ENCODE data around the gene PARP4. TPM values are rescaled to one million over a fixed set of nuclear protein-coding genes. Genes with fewer than 3 reads are reported as not detected.
"Not testable (repeated sequence)": the region's sequence is repeated elsewhere in the genome, so short reads cannot be mapped to it uniquely, and the experiment has no call there.

PARP4 gene
- total and polyA plus RNA-seq, 2 experiments from 2014 or later, result 20.4 to 37.8 TPM

DNA sequence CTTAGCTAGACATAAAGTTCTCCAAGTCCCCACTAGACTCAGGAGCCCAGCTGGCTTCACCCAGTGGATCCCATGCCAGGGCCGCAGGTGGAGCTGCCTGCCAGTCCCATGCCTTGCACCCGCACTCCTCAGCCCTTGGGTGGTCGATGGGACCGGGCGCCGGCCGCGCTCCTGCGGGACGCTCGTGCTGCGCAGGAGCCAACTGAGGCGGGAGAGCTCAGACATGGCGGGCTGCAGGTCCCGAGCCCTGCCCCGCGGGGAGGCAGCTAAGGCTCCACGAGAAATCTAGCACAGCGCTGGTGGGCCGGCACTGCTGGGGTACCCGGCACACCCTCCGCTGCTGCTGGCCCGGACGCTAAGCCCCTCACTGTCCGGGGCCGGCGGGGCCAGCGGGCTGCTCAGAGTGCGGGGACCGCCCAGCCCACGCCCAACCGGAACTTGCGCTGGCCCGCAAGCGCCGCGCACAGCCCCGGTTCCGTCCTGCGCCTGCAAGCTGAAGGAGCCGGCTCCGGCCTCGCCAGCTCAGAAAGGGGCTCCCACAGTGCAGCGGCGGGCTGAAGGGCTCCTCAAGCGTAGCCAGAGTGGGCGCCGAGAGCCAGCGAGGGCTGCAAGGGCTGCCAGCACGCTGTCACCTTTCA lies 5.8 kb downstream of the PARP4 start:
- peaks cover 14% of the 10 kb centered on the region for H3K4me1 ChIP-seq (ENCODE audit: low read depth)
- H3K36me3 ChIP-seq, result no peaks in the 10 kb centered on the region
- H3K27me3 ChIP-seq, result no peaks in the 10 kb centered on the region
- no peak overlapping the region for H3K4me3 ChIP-seq
- TF ChIP-seq, protein P1, sequence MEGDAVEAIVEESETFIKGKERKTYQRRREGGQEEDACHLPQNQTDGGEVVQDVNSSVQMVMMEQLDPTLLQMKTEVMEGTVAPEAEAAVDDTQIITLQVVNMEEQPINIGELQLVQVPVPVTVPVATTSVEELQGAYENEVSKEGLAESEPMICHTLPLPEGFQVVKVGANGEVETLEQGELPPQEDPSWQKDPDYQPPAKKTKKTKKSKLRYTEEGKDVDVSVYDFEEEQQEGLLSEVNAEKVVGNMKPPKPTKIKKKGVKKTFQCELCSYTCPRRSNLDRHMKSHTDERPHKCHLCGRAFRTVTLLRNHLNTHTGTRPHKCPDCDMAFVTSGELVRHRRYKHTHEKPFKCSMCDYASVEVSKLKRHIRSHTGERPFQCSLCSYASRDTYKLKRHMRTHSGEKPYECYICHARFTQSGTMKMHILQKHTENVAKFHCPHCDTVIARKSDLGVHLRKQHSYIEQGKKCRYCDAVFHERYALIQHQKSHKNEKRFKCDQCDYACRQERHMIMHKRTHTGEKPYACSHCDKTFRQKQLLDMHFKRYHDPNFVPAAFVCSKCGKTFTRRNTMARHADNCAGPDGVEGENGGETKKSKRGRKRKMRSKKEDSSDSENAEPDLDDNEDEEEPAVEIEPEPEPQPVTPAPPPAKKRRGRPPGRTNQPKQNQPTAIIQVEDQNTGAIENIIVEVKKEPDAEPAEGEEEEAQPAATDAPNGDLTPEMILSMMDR (IDR thresholded peaks at IDR 0.05; ENCODE audit: low read depth, low read length), result no peak
- H3K9me3 ChIP-seq (ENCODE audit: low read depth), result no peaks in the 10 kb centered on the region
- DNase-seq (ENCODE audit: low read depth in 1 of 2, low spot score in 1 of 2), result no peak
- H3K27ac ChIP-seq, result no peak overlapping the region

DNA sequence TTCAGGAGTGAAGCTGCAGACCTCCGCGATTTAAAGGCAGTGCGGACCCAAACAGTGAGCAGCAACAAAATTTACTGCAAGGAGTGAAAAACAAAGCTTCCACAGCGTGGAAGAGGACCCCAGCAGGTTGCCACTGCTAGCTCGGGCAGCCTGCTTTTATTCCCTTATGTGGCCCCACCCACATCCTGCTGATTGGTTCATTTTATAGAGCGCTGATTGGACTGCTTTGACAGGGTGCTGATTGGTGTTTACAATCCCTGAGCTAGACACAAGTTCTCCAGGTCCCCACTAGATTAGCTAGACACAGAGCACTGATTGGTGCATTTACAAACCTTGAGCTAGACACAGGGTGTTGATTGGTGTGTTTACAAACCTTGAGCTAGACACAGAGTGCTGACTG lies 6.3 kb downstream of the PARP4 start:
- DNase-seq (ENCODE audit: low read depth in 1 of 2, low spot score in 1 of 2); H3K9me3 ChIP-seq (ENCODE audit: low read depth); H3K36me3 ChIP-seq; H3K27me3 ChIP-seq; H3K27ac ChIP-seq; H3K4me3 ChIP-seq: not testable (repeated sequence)
- peaks cover 11% of the 10 kb centered on the region for H3K4me1 ChIP-seq (ENCODE audit: low read depth)

DNA sequence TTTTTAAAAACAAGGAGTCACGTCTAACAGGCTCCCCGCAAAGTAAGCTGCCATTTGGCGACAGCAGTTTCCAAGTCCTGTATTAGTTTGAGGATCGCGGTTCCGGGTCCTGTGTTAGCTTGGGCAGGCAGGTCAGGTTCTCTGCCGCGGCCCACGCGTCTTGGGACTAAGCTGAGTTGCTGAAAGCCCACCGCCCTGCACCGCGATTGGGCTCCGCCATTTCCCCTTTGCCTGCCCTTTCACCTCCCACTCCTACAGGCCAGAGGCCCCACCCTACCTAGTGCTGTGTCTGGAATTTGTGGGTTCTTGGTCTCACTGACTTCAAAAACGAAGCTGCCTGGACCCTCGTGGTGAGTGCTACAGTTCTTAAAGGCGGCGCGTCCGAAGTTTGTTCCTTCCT lies 6.8 kb downstream of the PARP4 start:
- TF ChIP-seq, protein P1 (IDR thresholded peaks at IDR 0.05; ENCODE audit: low read depth, low read length), result no peak
- Histone ChIP-seq H3K27me3 (no peaks in the 10 kb centered on the region), H3K36me3 (peaks cover 4% of the 10 kb centered on the region), H3K4me3 (no peak overlapping the region), H3K4me1 (ENCODE audit: low read depth) (peaks cover 9% of the 10 kb centered on the region), H3K27ac (no peak overlapping the region), H3K9me3 (ENCODE audit: low read depth) (no peaks in the 10 kb centered on the region)
- DNase-seq (ENCODE audit: low read depth in 1 of 2, low spot score in 1 of 2), result no peak

DNA sequence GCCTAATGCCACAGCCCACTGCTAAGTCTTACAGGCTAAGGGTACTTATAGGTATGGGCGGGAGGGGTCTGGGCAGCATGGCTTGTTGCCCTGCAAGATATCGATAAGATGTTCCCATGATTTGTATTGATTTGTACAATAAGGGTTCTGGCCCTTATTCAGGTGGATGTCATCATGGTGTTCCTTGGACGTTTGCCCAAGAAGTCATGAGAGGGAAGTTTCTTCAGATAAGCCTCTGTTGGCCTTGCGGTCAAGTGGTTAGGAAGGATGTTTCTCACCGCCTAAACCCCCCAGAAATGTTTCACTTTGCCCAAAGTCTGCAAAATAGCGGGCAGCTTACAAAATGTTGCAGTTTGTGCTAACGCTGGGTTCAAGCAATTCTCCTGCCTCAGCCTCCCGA lies 7.3 kb downstream of the PARP4 start:
- H3K9me3 ChIP-seq (ENCODE audit: low read depth), result no peaks in the 10 kb centered on the region
- peaks cover 9% of the 10 kb centered on the region for H3K4me1 ChIP-seq (ENCODE audit: low read depth)
- TF ChIP-seq, protein P1 (IDR thresholded peaks at IDR 0.05; ENCODE audit: low read depth, low read length), result no peak
- H3K27ac ChIP-seq, result no peak overlapping the region
- peaks cover 4% of the 10 kb centered on the region for H3K36me3 ChIP-seq
- no peak overlapping the region for H3K4me3 ChIP-seq
- H3K27me3 ChIP-seq, result no peaks in the 10 kb centered on the region
- DNase-seq (ENCODE audit: low read depth in 1 of 2, low spot score in 1 of 2), result peak in 1 of 2 donors; percentile 83

DNA sequence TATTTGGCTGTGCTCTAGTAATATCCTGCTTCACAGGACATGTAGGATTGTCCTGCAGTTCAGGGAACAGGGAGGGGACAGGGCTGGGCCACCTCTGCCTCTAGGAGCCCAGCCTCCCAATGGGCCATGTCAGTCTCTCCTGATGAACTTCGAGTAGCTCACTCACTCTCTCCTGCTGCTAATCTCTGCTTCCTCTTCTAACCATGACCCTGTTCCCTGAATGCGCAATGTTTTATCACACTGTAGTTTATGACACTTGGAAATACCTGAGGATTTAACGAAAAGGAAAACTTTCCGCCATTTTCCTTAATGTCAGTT lies 9.2 kb downstream of the PARP4 start:
- Histone ChIP-seq H3K4me1 (ENCODE audit: low read depth) (peaks cover 9% of the 10 kb centered on the region), H3K27ac (peak overlapping the region; percentile 38), H3K27me3 (no peaks in the 10 kb centered on the region), H3K4me3 (no peak overlapping the region), H3K9me3 (ENCODE audit: low read depth) (no peaks in the 10 kb centered on the region), H3K36me3 (peaks cover 4% of the 10 kb centered on the region)
- DNase-seq (ENCODE audit: low read depth in 1 of 2, low spot score in 1 of 2), result peak in 1 of 2 donors; percentile 5
- TF ChIP-seq, protein P1 (IDR thresholded peaks at IDR 0.05; ENCODE audit: low read depth, low read length), result no peak

DNA sequence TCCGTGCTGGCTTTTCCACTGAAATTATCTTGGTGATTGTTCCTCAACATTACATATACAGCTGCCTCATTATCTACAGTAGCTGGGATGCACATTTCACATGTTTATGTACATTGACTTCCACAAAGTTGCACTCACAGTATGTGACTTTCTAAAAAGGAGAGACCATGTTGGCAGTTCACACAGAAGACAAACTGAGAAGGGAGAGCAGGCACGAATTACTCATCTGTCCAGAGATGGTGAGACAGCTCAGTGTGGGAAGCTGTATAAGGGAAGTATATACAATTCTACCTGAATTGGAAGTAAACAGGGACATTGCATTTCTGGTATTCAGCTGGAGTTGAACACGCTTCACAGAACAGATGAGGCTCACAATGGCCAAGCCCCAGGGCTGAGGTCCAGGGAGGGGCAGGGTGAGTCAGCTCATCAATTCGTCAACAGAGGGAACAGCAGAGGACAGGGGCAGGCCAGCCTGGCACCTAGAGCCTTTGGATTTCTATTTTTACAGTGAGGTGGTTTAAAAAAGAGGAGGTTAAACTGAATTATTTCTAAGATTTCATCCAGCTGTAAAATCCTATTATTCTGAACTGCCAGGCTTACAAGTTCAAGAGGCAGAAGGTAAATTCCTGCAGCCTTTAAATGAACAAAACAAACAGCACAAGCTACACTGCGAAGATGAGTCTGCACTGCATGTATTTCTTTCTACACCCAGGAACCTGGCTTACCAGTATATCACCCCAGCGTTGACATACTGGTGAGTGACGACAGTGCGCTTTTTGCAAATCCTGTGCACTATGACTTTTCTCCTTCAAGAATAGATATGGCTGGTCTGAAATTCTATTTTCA lies 9.8 kb downstream of the PARP4 start:
- DNase-seq (ENCODE audit: low read depth in 1 of 2, low spot score in 1 of 2), result peak in 1 of 2 donors; percentile 43
- Histone ChIP-seq H3K4me3 (no peak overlapping the region), H3K27me3 (no peaks in the 10 kb centered on the region), H3K36me3 (peaks cover 8% of the 10 kb centered on the region), H3K9me3 (ENCODE audit: low read depth) (no peaks in the 10 kb centered on the region), H3K4me1 (ENCODE audit: low read depth) (peaks cover 9% of the 10 kb centered on the region), H3K27ac (peak overlapping the region; percentile 38)
- TF ChIP-seq, protein P1 (IDR thresholded peaks at IDR 0.05; ENCODE audit: low read depth, low read length), result no peak

Data from cardiac muscle cell (in vitro differentiated cells and primary cell).